ENCODE results near the gene PTPN14.
A peak's percentile ranks its signal among the peaks of the same experiment; 100 is the strongest.
"Not testable (repeated sequence)": the region's sequence is repeated elsewhere in the genome, so short reads cannot be mapped to it uniquely, and the experiment has no call there.

Gene PTPN14

GRCh38 chr1:214584805-214585766 lies 33.7 kb upstream of the PTPN14 start:
- H3K4me3 ChIP-seq (ENCODE audit: low read depth, low read length): no peak overlapping the region
- peak; percentile 61; the same call in 1 of the 2 replicates for TF ChIP-seq CTCF (IDR thresholded peaks at IDR 0.05; ENCODE audit: low read depth, low read length)

- TF ChIP-seq CTCF (IDR thresholded peaks at IDR 0.05; ENCODE audit: low read depth, low read length): no peak
- H3K4me3 ChIP-seq (ENCODE audit: low read depth, low read length): no peak overlapping the region
Observed at GRCh38 chr1:214583824-214584554, 32.6 kb upstream of the PTPN14 start.

GRCh38 chr1:214583113-214583512 lies 31.7 kb upstream of the PTPN14 start:
- H3K4me3 ChIP-seq (ENCODE audit: low read depth, low read length): no peak overlapping the region
- TF ChIP-seq CTCF (IDR thresholded peaks at IDR 0.05; ENCODE audit: low read depth, low read length): no peak

GRCh38 chr1:214582289-214582891 lies 31.0 kb upstream of the PTPN14 start:
- TF ChIP-seq CTCF (IDR thresholded peaks at IDR 0.05; ENCODE audit: low read depth, low read length): no peak
- H3K4me3 ChIP-seq (ENCODE audit: low read depth, low read length): no peak overlapping the region

GRCh38 chr1:214581785-214582184 lies 30.4 kb upstream of the PTPN14 start:
- no peak for TF ChIP-seq CTCF (IDR thresholded peaks at IDR 0.05; ENCODE audit: low read depth, low read length)
- no peak overlapping the region for H3K4me3 ChIP-seq (ENCODE audit: low read depth, low read length)

GRCh38 chr1:214579183-214579582 lies 27.8 kb upstream of the PTPN14 start:
- TF ChIP-seq CTCF (IDR thresholded peaks at IDR 0.05; ENCODE audit: low read depth, low read length): no peak

GRCh38 chr1:214576120-214576519 lies 24.7 kb upstream of the PTPN14 start:
- H3K4me3 ChIP-seq (ENCODE audit: low read depth, low read length): not testable (repeated sequence)

More at GRCh38 chr1:214579183-214579582, 27.8 kb upstream of the PTPN14 start:
- H3K4me3 ChIP-seq (ENCODE audit: low read depth, low read length): no peak overlapping the region

All from WI38 (cell line).